HEK293T (cell line): ENCODE results near the gene CAV3.

ENCODE experiments used
- CTBP1 ChIP-seq: fragments of 450-650 bp; IDR thresholded peaks from 2 replicates; pipeline ENCODE4 v1.6.1; 2016; ENCODE audit warnings: borderline replicate concordance
- ELF4 ChIP-seq: fragments of 450-650 bp; IDR thresholded peaks from 2 replicates; pipeline ENCODE4 v1.6.1; 2017; ENCODE audit warnings: antibody characterized with exemption
- FOXK2 ChIP-seq: fragments of 450-650 bp; IDR thresholded peaks from 2 replicates; pipeline ENCODE4 v1.6.1; 2016; ENCODE audit warnings: mild to moderate bottlenecking
- FOXM1 ChIP-seq: fragments of 450-650 bp; IDR thresholded peaks from 2 replicates; pipeline ENCODE4 v1.6.1; 2017; ENCODE audit warnings: mild to moderate bottlenecking, borderline replicate concordance
- HDGF ChIP-seq: fragments of 450-650 bp; IDR thresholded peaks from 2 replicates; pipeline ENCODE4 v1.6.1; 2017; ENCODE audit warnings: antibody characterized with exemption, borderline replicate concordance
- L3MBTL2 ChIP-seq: fragments of 450-650 bp; conservative IDR thresholded peaks from 2 replicates; pipeline ENCODE4 v1.6.1; 2016; ENCODE audit warnings: mild to moderate bottlenecking
- SP1 ChIP-seq: fragments of 450-650 bp; IDR thresholded peaks from 2 replicates; pipeline ENCODE4 v1.6.1; 2017
- SUZ12 ChIP-seq: fragments of 450-650 bp; IDR thresholded peaks from 2 replicates; pipeline ENCODE4 v1.6.1; 2016; ENCODE audit warnings: mild to moderate bottlenecking

DNA sequence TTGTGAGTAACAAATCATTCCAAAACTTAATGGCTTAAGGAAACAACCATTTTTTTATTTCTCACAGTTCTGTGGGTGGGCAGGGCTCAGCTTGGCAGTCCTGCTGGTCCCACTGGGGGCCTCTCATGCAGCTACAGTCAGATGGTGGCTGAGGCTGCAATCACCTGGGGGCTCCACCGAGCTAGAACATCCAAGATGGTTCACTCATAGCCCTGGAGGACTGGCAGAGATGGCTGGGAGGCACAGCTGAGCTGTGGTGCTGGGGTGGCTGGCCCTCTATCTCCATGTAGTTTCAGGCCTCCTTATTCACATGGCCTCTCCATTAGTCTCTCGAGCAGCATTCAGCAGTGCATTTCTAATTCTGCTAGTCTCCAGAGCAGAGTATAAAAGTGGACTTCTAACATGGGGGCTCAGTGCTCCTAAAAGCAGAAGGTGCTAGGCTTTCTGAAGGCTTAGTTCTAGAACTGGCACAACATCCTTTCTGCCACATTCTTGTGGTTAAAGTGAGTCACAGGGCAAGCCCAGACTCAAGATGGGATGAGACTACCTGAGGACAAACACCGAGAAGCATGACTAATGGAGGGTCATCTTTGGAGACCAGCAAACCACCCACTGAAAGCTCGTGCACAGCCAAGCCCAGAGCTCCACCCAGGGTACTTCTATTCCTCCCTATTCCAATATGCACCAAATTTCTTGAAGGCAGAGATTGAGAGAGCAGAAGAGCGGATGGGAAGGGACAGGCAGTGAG, 6.3 kb downstream of the CAV3 start:
- TF ChIP-seq L3MBTL2, result no peak
- no peak for TF ChIP-seq FOXM1
- TF ChIP-seq SUZ12, result no peak
- TF ChIP-seq CTBP1, result no peak
- TF ChIP-seq FOXK2, result no peak
- no peak for TF ChIP-seq HDGF
- no peak for TF ChIP-seq ELF4
- TF ChIP-seq SP1, result no peak
